ACC112 (cell line): ENCODE results near the gene CCDC117.
"Not testable (repeated sequence)": the region's sequence is repeated elsewhere in the genome, so short reads cannot be mapped to it uniquely, and the experiment has no call there.

Experiments
- H2AFZ ChIP-seq: fragments of 200-600 bp; sonication (generic); one replicate; pipeline ENCODE4 v1.6.0; 2017; ENCODE audit warnings: antibody characterized with exemption, low read length; ENCODE audit not compliant: unreplicated experiment
- H3K27ac ChIP-seq: fragments of 200-600 bp; sonication (generic); 2 replicates; pipeline ENCODE4 v1.5.1; 2014; ENCODE audit warnings: low read depth, mild to moderate bottlenecking, antibody characterized with exemption, low read length, moderate library complexity
- H3K27me3 ChIP-seq: fragments of 200-600 bp; sonication (generic); 2 replicates; pipeline ENCODE4 v1.6.1; 2014; ENCODE audit warnings: mild to moderate bottlenecking, antibody characterized with exemption, low read length, moderate library complexity, mixed read lengths; ENCODE audit not compliant: insufficient read depth
- H3K36me3 ChIP-seq: fragments of 200-600 bp; sonication (generic); 2 replicates; pipeline ENCODE4 v1.6.1; 2016; ENCODE audit warnings: mild to moderate bottlenecking, antibody characterized with exemption, low read length, moderate library complexity, mixed read lengths; ENCODE audit not compliant: insufficient read depth
- H3K4me1 ChIP-seq: fragments of 200-600 bp; sonication (generic); one replicate; pipeline ENCODE4 v1.6.1; 2016; ENCODE audit warnings: low read length, mixed read lengths; ENCODE audit not compliant: insufficient read depth, unreplicated experiment, control insufficient read depth
- H3K4me3 ChIP-seq: fragments of 200-600 bp; sonication (generic); 2 replicates; pipeline ENCODE4 v1.5.1; 2014; ENCODE audit warnings: mild to moderate bottlenecking, low read depth, low read length
- H3K79me2 ChIP-seq: fragments of 200-600 bp; sonication (generic); one replicate; pipeline ENCODE4 v1.6.0; 2016; ENCODE audit warnings: low read length; ENCODE audit not compliant: control insufficient read depth, unreplicated experiment, insufficient read depth

CCDC117 gene

GRCh38 chr22:28741785-28742561 lies 30.5 kb upstream of the CCDC117 start, which contains the start of the genes CHEK2 and HSCB:
Gene CHEK2, minus strand, starts transcription at chr22:28741820. Its CDS starts 7,099 bp downstream, at chr22:28734721.
Gene HSCB, plus strand, starts transcription at chr22:28742039. Its CDS starts 57 bp downstream, at chr22:28742096.
- peaks cover 26% of the 10 kb centered on the region for H3K79me2 ChIP-seq

DNA sequence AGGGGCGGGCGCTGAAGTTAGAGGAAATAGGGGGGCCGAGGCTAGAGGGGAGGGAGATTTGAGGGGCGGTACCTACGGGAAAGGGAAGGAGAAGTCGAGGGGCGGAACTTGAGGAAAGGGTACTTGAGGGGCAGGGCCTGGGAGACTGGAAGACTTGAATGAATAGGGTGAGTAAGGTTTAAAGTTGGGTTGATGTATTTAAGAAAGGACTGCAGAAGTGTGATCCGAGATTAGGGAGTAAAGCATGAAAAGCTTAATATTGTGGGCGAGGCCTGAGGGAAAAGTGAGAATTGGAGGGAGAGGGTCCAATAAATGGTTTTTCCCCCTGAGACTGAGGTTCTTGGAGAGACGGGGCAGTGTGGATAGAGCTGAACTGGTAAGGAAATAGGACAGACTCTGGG lies 29.9 kb upstream of the CCDC117 start:
- Histone ChIP-seq H3K27me3 (no peaks in the 10 kb centered on the region), H3K36me3 (no peaks in the 10 kb centered on the region), H3K4me3 (peak overlapping the region; percentile 94), H3K4me1 (peaks cover 7% of the 10 kb centered on the region), H2AFZ (peak overlapping the region; percentile 8), H3K79me2 (peaks cover 24% of the 10 kb centered on the region), H3K27ac (peak overlapping the region; percentile 29)

More at GRCh38 chr22:28741785-28742561, 30.5 kb upstream of the CCDC117 start, which contains the start of the genes CHEK2 and HSCB:
- H3K27me3 ChIP-seq, result no peaks in the 10 kb centered on the region
- H2AFZ ChIP-seq, result peak within 1 kb of the TSS; percentile 74
- peak within 1 kb of the TSS; percentile 81 for H3K27ac ChIP-seq
- H3K4me1 ChIP-seq, result peaks cover 7% of the 10 kb centered on the region
- H3K36me3 ChIP-seq, result no peaks in the 10 kb centered on the region
- peak within 1 kb of the TSS; percentile 94 for H3K4me3 ChIP-seq

- peak overlapping the region; percentile 94; the same call in 1 of the 2 replicates for H3K4me3 ChIP-seq
- peaks cover 20% of the 10 kb centered on the region for H3K79me2 ChIP-seq
- H3K36me3 ChIP-seq, result no peaks in the 10 kb centered on the region
- H3K4me1 ChIP-seq, result peaks cover 2% of the 10 kb centered on the region
- no peaks in the 10 kb centered on the region for H3K27me3 ChIP-seq
- no peak overlapping the region for H3K27ac ChIP-seq
- H2AFZ ChIP-seq, result no peak overlapping the region
Observed at GRCh38 chr22:28743852-28744251, 28.6 kb upstream of the CCDC117 start.

DNA sequence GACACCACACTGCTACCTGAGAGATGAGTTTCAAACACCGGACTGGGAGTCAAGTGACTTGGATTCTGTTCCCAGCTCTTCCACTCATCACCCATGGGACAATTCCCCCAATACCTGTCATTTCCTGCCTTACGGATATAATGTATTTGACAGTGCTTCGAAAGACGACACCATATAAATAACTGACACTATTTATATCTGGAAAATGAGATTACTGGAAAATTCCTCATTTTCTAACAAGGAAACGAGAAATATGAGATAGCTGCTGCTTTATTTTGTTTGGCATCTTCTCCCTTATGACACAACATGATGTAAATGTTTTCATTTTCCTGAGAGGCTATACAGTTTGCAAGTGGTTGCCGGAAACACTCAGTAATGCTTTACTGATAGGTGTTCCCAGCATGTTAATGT lies 22.0 kb upstream of the CCDC117 start:
- H3K36me3 ChIP-seq, result 0 out of 2 replicates have a peak, but pooled peaks cover 3% of the 10 kb centered on the region
- peak overlapping the region; percentile 88 for H3K27ac ChIP-seq
- H3K79me2 ChIP-seq, result no peaks in the 10 kb centered on the region
- H3K27me3 ChIP-seq, result no peaks in the 10 kb centered on the region
- H2AFZ ChIP-seq, result peak overlapping the region; percentile 42
- peaks cover 11% of the 10 kb centered on the region for H3K4me1 ChIP-seq
- peak overlapping the region; percentile 58 for H3K4me3 ChIP-seq

DNA sequence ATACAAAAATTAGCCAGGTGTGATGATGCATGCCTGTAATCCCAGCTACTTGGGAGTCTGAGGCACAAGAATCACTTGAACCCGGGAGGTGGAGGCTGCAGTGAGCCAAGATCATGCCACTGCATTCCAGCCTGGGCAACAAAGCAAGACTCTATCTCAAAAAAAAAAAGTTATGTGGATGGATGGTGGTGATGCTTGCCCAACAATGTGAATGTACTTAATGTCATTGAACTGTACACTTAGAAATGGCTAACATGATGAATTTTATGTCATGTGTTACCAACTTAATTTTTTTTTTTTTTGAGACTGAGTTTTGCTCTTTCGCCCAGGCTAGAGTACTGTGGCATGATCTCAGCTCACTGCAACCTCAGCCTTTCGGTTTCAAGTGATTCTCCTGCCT lies 18.0 kb upstream of the CCDC117 start:
- H3K4me1 ChIP-seq, result peaks cover 11% of the 10 kb centered on the region
- not testable (repeated sequence) for H3K36me3 ChIP-seq, H3K27ac ChIP-seq, H3K79me2 ChIP-seq, H3K27me3 ChIP-seq, H2AFZ ChIP-seq, H3K4me3 ChIP-seq

GRCh38 chr22:28759861-28760560 lies 12.5 kb upstream of the CCDC117 start:
- Histone ChIP-seq H3K27me3 (no peaks in the 10 kb centered on the region), H2AFZ (no peak overlapping the region), H3K4me3 (no peak overlapping the region), H3K4me1 (no peaks in the 10 kb centered on the region), H3K36me3 (no peaks in the 10 kb centered on the region), H3K79me2 (no peaks in the 10 kb centered on the region), H3K27ac (no peak overlapping the region)

GRCh38 chr22:28761449-28761755 lies 11.1 kb upstream of the CCDC117 start:
- no peak overlapping the region for H3K4me3 ChIP-seq
- no peak overlapping the region for H3K27ac ChIP-seq
- H3K79me2 ChIP-seq, result no peaks in the 10 kb centered on the region
- no peaks in the 10 kb centered on the region for H3K36me3 ChIP-seq
- no peaks in the 10 kb centered on the region for H3K4me1 ChIP-seq
- H2AFZ ChIP-seq, result no peak overlapping the region
- no peaks in the 10 kb centered on the region for H3K27me3 ChIP-seq

DNA sequence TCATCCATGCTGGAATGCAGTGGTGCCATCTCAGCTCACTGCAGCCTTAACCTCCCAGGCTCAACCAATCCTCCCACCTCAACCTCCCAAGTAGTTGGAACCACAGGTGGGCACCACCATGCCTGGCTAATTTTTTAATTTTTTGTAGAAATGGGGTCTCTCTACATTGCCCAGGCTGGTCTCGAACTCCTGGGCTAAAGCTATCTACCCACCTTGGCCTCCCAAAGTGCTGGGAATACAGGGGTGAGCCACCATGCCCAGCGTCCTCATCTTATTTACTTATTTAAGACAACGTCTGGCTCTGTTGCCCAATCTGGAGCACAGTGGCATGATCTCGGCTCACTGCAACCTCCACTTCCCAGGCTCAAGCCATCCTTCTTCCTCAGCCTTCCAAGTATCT lies 10.5 kb upstream of the CCDC117 start:
- H3K4me1 ChIP-seq, H3K27ac ChIP-seq, H2AFZ ChIP-seq, H3K79me2 ChIP-seq, H3K36me3 ChIP-seq, H3K27me3 ChIP-seq, H3K4me3 ChIP-seq: not testable (repeated sequence)

DNA sequence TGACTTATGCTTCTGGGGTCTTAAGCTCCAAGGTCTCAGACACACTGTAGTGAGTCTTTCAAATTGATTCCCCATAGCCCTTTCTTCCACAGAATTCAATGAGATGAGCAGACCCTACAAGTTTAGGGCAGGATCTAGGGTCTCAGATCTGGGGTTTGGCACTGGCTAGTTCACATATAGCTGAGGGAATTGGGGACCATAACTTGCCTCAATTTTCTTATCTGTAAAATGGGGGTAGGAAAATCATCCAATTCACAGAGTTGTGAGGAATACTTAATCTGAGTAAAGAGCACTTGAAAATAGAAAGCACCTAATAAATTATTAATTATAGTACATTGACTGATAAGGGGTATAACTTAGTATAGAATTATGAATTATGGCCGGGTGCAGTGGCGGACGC lies 5.9 kb upstream of the CCDC117 start:
- Histone ChIP-seq H3K27me3 (no peaks in the 10 kb centered on the region), H3K27ac (no peak overlapping the region), H3K4me1 (no peaks in the 10 kb centered on the region), H2AFZ (no peak overlapping the region), H3K79me2 (no peaks in the 10 kb centered on the region), H3K4me3 (no peak overlapping the region), H3K36me3 (no peaks in the 10 kb centered on the region)

DNA sequence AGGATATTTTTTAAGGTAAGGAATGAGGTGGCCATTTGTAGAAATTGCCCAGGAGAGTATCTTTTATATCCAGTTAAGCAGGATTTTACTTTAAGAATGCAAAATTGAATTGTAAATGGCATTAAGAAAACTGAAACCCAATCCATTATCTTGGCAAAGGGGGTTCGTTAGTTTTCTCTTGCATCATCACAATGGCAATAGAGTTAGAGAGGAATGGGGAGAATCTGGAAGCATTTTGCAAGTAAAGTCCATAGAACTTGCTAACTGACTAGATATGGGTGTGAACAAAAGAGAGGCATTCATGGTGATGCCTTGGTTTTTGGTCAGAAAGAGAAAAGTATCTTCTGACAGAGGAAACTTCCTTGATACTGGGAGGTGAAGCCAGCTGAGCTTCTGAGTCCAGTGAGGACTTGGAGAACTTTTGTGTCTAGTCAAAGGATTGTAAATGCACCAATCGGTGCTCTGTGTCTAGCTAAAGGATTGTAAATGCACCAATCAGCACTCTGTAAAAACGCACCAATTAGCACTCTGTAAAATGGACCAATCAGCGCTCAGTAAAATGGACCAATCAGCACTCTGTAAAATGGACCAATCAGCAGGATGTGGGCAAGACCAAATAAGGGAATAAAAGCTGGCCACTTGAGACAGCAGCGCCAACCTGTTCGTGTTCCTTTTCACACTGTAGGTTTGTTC lies 3.6 kb upstream of the CCDC117 start:
- Histone ChIP-seq H3K27ac (no peak overlapping the region), H3K79me2 (peaks cover 8% of the 10 kb centered on the region), H2AFZ (no peak overlapping the region), H3K27me3 (no peaks in the 10 kb centered on the region), H3K4me3 (no peak overlapping the region), H3K36me3 (no peaks in the 10 kb centered on the region), H3K4me1 (no peaks in the 10 kb centered on the region)
